Fibroblast of skin of right biceps (primary cell): ENCODE results near the gene LIMS3.
"Not testable (repeated sequence)": the region's sequence is repeated elsewhere in the genome, so short reads cannot be mapped to it uniquely, and the experiment has no call there.

Experiments used
- DNase-seq: peaks from one replicate; pipeline ENCODE4 v3.0.0-alpha.2; 2013

The LIMS3 gene

DNA sequence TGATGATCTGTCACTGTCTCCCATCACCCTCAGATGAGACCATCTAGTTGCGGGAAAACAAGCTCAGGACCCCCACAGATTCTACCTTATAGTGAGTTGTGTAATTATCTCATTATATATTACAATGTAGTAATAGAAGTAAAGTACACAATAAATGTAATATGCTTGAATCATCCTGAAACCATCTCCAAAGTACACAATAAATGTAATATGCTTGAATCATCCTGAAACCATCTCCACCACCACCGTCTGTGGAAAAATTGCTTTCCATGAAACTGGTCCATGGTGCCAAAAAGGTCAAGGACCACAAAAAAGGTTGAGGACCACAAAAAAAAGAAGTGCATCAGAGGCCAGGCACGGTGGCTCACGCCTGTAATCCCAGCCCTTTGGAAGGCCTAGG is 29.3 kb downstream of the LIMS3 start:
- not testable (repeated sequence) for DNase-seq

DNA sequence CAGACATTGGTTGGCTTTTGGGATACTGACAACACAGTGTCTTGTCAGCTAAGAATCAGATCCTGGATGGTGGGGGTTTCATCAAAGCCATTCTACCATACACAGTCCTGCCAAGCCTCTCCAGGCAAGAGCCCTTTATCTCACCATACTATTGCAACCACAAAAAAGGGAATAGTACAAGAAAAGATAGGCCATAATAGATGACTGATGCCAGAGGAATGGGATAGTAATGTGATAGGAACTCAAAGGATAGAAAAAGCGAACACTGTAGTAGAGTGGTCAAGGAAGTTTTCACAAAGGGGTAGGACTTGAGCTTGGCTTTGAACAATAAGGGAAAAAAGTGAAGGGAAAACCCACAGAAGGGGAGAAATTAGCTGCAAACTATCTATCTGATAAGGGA is 30.7 kb downstream of the LIMS3 start:
- DNase-seq, result not testable (repeated sequence)

DNA sequence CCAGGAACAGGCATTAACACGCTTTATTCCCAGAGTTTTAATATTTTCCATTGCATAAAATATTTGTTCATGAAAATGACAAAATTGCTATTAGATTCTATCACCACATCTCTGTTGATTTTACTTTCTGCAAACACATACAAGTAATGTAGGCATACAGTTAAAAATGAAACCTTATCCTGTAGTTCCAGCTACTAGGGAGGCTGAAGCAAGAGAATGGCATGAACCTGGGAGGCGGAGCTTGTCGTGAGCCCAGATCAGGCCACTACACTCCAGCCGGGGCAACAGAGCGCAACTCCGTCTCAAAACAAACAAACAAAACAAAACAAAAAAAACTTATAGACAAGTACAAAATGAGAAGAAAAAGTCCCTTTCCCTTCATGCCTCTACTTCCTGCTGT is 38.0 kb downstream of the LIMS3 start:
- not testable (repeated sequence) for DNase-seq

DNA sequence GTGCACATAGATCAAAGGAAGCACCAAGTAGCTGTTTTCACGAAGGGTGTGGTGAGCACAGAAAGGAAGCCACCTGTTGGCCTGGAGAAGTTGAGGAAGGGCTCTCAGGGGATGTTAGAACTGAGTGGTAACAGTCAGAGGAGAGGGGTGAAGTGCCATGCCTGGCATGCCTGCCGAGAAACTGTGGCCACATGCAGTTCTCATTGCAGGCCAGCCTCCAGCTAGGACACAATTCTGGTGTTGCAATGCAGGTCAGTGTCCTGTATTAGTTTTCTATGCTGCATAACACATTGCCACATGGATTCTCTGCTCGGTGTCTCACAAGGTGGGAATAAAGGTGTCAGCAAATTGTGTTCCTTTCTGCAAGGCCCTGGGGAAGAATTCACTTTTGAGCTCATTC is 46.9 kb downstream of the LIMS3 start:
- not testable (repeated sequence) for DNase-seq

DNA sequence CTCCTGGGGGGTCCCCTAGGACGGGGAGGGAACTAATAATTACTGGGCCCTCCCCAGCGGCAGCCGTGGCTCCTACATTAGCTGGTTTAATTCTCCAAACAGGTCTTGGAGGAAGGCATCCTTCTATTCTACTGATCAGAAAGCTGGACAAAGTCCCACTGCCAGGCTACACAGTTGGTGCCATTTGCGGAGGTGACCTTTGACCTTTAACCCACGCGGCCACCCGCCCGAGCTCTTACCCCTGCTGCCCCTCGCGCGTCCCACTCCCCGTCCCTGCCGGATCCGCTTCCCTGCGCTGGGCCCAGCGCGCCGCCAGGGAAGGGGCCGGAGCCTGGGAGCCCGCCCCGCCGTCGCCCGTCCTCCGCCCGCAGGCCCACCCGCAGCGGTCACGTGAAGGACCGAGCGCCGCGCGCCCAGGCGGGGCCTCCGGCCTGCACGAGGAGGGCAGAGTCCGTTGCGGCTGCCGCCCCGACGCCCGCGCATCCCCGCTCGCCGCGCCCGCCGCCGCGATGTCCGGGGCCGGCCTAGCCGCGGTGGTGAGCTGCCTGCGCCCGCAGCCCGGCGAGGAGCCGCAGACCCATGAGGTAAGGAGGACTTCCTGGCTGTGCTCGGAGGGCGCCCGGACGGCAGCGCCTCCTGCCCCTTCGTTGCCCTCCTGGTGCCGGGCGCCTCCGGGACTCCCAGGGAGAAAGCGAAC is 48.9 kb downstream of the LIMS3 start:
- DNase-seq, result not testable (repeated sequence)

DNA sequence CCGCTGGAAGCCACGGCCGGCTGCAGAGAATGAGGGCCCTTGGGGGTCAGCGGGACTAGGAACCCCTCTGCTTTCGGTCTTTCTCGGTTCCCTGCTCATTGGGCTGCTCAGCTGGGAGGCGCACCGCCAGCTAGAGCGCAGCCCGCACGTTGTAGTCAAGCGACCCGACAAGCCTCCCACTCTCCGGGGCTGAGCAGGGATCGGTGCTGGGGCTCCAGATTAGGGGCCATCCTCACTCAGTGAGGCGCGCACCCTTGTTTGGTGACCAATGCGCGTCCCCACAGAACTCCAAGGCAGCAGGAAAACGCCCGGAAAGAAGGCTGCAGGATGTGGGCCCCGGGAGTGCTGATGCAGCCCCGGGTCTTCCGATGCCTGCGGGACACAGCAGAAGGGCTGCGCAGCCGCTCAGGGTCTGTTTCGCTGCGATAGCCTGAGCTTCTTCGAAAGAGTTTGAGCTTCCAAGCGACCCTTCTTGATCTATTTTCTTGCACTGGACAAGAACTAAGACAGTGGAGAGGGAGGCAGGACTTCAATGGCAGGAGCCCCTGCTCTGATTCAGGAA is 49.6 kb downstream of the LIMS3 start:
- not testable (repeated sequence) for DNase-seq

DNA sequence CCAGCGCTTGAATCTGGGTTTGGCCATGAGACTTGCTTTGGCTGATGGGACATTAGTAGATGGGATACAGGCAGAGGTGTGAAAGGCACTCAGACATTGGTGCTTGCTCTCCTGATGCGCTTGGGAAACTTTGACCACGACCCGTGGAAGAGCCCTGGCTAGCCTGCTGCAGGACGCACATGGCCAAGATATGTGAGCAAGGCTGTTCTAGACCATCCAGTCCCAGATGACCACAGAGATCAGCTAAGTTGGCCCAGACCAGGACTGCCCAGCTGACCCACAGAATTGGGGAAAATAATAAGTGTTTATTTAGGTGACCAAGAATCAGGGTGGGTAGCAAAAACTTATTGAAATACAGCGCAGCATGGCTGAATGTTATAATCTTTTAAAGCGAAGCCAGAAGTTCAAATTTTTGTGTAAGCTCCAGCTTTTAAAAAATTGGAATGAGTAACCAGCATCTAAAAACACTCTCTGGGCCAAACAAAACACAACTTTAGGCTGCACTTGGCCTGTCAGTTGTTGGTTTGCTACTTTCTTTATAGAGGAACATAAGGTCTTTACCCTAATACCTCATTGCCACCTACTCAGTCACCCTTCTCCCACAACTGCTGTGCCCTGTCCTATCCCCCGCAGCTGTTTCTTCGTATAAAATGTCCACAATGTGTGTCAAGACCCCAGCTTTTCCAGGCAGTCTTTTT is 51.8 kb downstream of the LIMS3 start:
- DNase-seq, result not testable (repeated sequence)

DNA sequence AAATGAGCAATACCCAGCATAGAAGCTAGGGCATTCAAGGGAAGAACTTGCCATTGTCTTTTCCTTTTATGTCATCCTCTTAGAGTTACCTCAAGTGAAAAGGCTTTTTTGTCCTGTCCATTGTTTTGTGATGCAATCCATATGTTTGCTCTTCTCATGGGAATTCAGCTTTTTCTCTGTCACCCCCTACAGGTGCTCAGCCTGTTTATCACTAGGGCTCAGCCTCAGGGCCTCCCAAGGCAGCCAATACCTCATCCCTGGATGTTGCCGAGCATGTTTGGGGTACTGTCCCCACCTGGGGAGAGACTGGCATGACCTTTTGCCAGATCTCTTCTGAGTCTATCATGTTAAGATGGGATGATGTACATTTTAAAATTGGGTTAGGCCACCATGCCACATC is 65.5 kb downstream of the LIMS3 start:
- DNase-seq, result not testable (repeated sequence)

DNA sequence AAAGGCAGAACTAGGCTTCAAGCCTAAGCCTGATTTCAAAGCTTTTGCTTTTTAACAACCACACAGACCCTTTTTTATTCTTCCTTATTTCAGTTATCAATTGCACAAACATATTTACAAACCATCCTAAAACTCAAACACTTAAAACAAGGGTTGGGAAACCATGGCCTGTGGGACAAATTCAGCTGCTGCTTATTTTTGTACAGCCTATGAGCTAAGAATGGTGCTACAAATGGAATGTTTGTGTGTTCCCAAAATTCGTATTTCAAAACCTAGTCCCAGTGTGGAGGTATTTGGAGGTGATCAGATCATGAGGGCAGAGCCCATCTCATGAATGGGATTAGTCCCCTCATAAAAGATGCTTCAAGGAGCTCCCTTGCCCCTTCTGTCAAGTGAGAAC is 67.0 kb downstream of the LIMS3 start:
- DNase-seq, result not testable (repeated sequence)

DNA sequence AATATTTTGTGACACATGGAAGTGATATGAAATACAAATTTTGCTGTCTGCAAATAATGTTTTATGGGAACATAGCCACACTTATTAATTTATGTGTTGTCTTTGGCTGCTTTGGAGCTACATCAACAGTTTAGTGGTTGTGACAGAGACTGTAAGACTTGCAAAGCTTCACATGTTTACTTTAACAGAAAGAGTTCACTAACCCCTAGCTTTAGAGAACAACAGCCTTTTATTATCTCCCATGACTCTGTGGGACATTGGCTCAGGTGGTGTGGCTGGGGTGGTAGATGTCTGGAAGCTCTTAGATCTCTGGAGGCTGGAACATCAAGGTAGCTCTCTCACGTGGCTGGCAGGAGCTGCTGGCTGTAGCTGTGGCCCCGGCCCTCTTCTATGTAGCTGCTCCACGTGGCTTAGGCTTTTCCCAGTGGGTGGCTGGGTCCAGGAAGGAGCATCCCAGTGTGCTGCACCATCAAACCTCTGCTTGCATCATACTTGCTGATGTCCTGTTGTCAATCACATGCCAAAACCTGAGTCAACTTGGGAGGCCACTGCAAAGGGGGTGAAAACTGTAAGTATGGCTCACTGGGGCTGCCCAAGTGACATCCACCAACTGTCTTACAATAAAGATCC is 67.7 kb downstream of the LIMS3 start:
- not testable (repeated sequence) for DNase-seq

DNA sequence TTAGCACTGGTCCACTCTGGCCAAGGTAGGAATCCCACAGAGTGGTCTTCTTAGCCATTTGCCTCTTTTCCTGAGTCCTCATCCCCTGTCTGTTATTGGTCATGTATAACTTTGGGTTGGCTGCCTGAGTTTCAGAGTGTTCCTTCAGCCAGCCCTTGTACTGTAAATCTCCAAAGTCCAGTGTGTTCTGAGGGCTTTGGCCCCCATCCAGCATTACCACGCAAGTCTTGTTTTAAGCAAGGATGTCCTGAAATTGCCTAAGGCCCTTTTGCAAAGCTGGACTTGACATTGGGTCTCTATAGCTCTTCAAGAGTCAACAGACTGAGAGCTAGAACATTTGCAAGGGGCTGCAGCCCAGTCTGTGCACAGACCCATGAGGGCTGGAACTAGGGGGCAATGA is 68.4 kb downstream of the LIMS3 start:
- DNase-seq, result not testable (repeated sequence)

DNA sequence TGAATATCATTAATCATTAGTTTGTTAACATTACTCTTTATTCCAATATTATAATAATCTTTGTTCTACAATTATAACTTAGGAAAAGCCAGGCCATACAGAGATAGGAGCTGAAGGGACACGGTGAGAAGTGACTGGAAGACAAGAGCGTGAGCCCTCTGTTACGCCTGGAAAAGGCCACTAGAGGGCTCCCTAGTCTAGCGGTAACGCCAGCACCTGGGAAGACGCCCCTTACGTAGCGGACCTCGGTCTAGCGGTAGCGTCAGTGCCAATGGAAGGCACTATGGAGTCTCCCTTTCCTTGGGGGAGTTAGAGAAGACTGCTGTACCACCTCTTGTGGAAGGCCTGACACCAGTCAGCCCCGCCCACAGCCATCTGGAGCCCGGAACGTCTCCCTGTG is 71.4 kb downstream of the LIMS3 start:
- not testable (repeated sequence) for DNase-seq

DNA sequence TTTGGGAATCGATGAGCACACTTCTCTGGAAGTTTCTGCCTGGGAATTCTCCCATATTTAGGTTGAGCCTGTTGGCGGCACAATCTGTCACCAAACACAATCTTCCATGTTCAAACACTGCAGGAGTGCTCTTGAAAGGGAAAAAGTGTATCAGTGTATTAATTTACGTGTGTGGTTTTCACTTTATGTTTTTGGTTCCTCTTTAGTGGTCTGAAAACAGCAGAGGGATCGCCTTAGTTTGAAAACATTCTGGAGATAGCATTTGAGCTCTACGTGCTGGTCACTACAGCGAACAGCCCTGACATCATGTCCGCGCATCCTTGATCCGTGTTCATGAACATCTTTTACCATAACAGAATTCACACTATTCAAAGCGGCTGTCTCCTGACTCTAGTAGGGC is 73.2 kb downstream of the LIMS3 start:
- not testable (repeated sequence) for DNase-seq
